Measurements from ENCODE around the gene FOXO3.

DNA sequence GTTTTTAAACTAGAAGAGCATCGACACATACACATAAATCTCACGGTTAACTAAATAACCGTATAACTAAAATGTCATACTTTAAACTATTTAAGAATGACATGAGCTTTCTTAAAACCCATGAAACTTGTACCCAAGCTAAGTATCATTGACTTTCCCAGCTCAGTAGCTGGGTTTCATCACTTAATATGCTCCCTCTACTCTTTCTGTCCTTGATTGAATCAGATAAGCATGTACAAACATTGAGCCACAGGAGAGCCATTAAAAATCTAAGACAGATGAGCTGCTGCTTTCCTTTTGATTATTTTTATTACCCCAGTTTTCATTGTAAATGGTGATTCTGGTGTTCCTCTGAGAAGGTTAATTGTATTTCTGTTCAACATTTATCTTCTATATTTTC lies 115.8 kb downstream of the FOXO3 start:
- no peak for TF ChIP-seq MYC (IDR thresholded peaks at IDR 0.05; ENCODE audit: low read depth, low read length)
- TF ChIP-seq, protein P1, sequence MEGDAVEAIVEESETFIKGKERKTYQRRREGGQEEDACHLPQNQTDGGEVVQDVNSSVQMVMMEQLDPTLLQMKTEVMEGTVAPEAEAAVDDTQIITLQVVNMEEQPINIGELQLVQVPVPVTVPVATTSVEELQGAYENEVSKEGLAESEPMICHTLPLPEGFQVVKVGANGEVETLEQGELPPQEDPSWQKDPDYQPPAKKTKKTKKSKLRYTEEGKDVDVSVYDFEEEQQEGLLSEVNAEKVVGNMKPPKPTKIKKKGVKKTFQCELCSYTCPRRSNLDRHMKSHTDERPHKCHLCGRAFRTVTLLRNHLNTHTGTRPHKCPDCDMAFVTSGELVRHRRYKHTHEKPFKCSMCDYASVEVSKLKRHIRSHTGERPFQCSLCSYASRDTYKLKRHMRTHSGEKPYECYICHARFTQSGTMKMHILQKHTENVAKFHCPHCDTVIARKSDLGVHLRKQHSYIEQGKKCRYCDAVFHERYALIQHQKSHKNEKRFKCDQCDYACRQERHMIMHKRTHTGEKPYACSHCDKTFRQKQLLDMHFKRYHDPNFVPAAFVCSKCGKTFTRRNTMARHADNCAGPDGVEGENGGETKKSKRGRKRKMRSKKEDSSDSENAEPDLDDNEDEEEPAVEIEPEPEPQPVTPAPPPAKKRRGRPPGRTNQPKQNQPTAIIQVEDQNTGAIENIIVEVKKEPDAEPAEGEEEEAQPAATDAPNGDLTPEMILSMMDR (IDR thresholded peaks at IDR 0.05; ENCODE audit: extremely low read depth in 1 of 2, insufficient read depth in 1 of 2, low read depth in 1 of 2, low read length in 2 of 2) = no peak
